HTERT RPE-1 (cell line): ENCODE results near the gene IL10.

Experiments
- in situ Hi-C: fragments of 300-500 bp; cut with MboI; formaldehyde crosslinking; loops from 4 replicates; pipeline ENCODE4 v1.14.3; 2020; ENCODE audit warnings: low sequenced_read_pairs

Gene IL10

GRCh38 chr1:206737729-206738201 is 34.5 kb downstream of the IL10 start:
- in situ Hi-C loops = no loop called here

GRCh38 chr1:206736878-206737728 is 35.2 kb downstream of the IL10 start:
- in situ Hi-C loops = no loop called here

GRCh38 chr1:206735553-206736031 is 36.7 kb downstream of the IL10 start:
- in situ Hi-C loops = no loop called here

GRCh38 chr1:206734499-206735142 is 37.7 kb downstream of the IL10 start:
- in situ Hi-C loops = no loop called here

GRCh38 chr1:206732992-206733391 is 39.3 kb downstream of the IL10 start:
- in situ Hi-C loops = no loop called here

- in situ Hi-C loops = no loop called here
Measured at GRCh38 chr1:206732508-206732907, 39.8 kb downstream of the IL10 start.

GRCh38 chr1:206729507-206729906 is 42.8 kb downstream of the IL10 start:
- in situ Hi-C loops = no loop called here

GRCh38 chr1:206729050-206729449 is 43.2 kb downstream of the IL10 start:
- in situ Hi-C loops = no loop called here

- in situ Hi-C loops = no loop called here
Measured at GRCh38 chr1:206728697-206728987, 43.7 kb downstream of the IL10 start.

- in situ Hi-C loops = no loop called here
Measured at GRCh38 chr1:206727981-206728696, 44.2 kb downstream of the IL10 start.

- in situ Hi-C loops = no loop called here
Measured at GRCh38 chr1:206725109-206725963, 47.0 kb downstream of the IL10 start.

GRCh38 chr1:206723805-206724472 is 48.4 kb downstream of the IL10 start:
- in situ Hi-C loops = no loop called here

- in situ Hi-C loops = no loop called here
Measured at GRCh38 chr1:206723462-206723804, 48.9 kb downstream of the IL10 start.

GRCh38 chr1:206722751-206723461 is 49.4 kb downstream of the IL10 start:
- in situ Hi-C loops = no loop called here

GRCh38 chr1:206721454-206721853 is 50.8 kb downstream of the IL10 start:
- in situ Hi-C loops = no loop called here

GRCh38 chr1:206719169-206719839 is 53.0 kb downstream of the IL10 start:
- in situ Hi-C loops = no loop called here

GRCh38 chr1:206717674-206717989 is 54.7 kb downstream of the IL10 start:
- in situ Hi-C loops = no loop called here
